NB4 (cell line): ENCODE data around the gene PAGE2.
"Not testable (repeated sequence)": the region's sequence is repeated elsewhere in the genome, so short reads cannot be mapped to it uniquely, and the experiment has no call there.

ENCODE experiments used
- DNase-seq: peaks from one replicate; pipeline ENCODE4 v3.0.0; 2010; ENCODE audit warnings: low read depth
- H3K4me3 ChIP-seq: one replicate; pipeline ENCODE4 v1.5.1; 2011; ENCODE audit warnings: mild to moderate bottlenecking, low read depth, low read length, moderate library complexity
- MAX ChIP-seq: IDR thresholded peaks from 2 replicates; pipeline ENCODE4 v1.6.1; 2011; ENCODE audit warnings: low read depth, low read length
- MYC ChIP-seq: IDR thresholded peaks from 2 replicates; pipeline ENCODE4 v1.6.1; 2011; ENCODE audit warnings: low read depth, low read length
- POLR2A ChIP-seq: IDR thresholded peaks from 2 replicates; pipeline ENCODE4 v1.6.1; 2011; ENCODE audit warnings: mild to moderate bottlenecking; ENCODE audit not compliant: insufficient read length; ENCODE audit errors: extremely low read depth
- TF ChIP-seq, protein P1 (sequence below): IDR thresholded peaks from one replicate; pipeline ENCODE4 v1.5.1; 2012; ENCODE audit warnings: low read depth, low read length

Gene PAGE2

GRCh38 chrX:55107911-55108310, 19.1 kb downstream of the PAGE2 start:
- no peak for DNase-seq
- no peak overlapping the region for H3K4me3 ChIP-seq
- no peak for TF ChIP-seq MAX
- no peak for TF ChIP-seq POLR2A
- TF ChIP-seq, protein P1, sequence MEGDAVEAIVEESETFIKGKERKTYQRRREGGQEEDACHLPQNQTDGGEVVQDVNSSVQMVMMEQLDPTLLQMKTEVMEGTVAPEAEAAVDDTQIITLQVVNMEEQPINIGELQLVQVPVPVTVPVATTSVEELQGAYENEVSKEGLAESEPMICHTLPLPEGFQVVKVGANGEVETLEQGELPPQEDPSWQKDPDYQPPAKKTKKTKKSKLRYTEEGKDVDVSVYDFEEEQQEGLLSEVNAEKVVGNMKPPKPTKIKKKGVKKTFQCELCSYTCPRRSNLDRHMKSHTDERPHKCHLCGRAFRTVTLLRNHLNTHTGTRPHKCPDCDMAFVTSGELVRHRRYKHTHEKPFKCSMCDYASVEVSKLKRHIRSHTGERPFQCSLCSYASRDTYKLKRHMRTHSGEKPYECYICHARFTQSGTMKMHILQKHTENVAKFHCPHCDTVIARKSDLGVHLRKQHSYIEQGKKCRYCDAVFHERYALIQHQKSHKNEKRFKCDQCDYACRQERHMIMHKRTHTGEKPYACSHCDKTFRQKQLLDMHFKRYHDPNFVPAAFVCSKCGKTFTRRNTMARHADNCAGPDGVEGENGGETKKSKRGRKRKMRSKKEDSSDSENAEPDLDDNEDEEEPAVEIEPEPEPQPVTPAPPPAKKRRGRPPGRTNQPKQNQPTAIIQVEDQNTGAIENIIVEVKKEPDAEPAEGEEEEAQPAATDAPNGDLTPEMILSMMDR, result no peak
- TF ChIP-seq MYC, result no peak

GRCh38 chrX:55109306-55109705, 20.5 kb downstream of the PAGE2 start:
- TF ChIP-seq MYC (no peak), POLR2A (no peak), MAX (no peak)
- TF ChIP-seq, protein P1, result no peak
- DNase-seq, result no peak
- no peak overlapping the region for H3K4me3 ChIP-seq

GRCh38 chrX:55111578-55112254, 22.9 kb downstream of the PAGE2 start:
- no peak for DNase-seq
- TF ChIP-seq MAX, result no peak
- TF ChIP-seq, protein P1, result no peak
- TF ChIP-seq POLR2A, result no peak
- TF ChIP-seq MYC, result no peak
- H3K4me3 ChIP-seq, result no peak overlapping the region

GRCh38 chrX:55116589-55116988, 27.8 kb downstream of the PAGE2 start:
- DNase-seq, H3K4me3 ChIP-seq: not testable (repeated sequence)

DNA sequence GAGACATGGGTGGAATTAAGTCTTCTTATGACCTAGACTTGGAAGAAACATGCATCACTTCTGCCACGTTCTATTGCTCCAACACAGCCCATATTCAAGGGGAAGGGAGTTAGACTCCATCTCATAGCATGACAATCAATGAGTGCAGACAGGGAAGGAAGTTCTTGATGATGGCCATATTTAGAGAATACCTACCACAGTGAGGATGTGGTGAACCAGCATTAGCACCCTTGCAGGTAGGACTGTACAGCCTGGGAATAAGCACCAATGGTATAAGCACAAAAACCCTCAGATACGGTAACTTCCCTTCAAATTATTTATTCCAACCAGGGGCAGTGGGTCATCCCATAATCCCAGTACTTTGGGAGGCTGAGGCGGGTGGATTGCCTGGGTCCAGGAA, 29.8 kb downstream of the PAGE2 start:
- no peak for TF ChIP-seq POLR2A
- TF ChIP-seq MYC, result no peak
- TF ChIP-seq, protein P1, result no peak
- TF ChIP-seq MAX, result no peak
- H3K4me3 ChIP-seq, result no peak overlapping the region
- no peak for DNase-seq

GRCh38 chrX:55119271-55119670, 30.5 kb downstream of the PAGE2 start:
- TF ChIP-seq, protein P1, result no peak
- no peak for TF ChIP-seq MYC
- no peak for TF ChIP-seq POLR2A
- no peak for TF ChIP-seq MAX
- H3K4me3 ChIP-seq, result no peak overlapping the region
- DNase-seq, result no peak
